Vagina (tissue), 2 donors: Measurements from ENCODE around the gene PITPNM1.
"Not testable (repeated sequence)": the region's sequence is repeated elsewhere in the genome, so short reads cannot be mapped to it uniquely, and the experiment has no call there.

Source experiments
- CTCF ChIP-seq, 3 experiments: fragments of 450-650 bp in 2 of 3; fragments of 200-600 bp in 1 of 3; sonication (generic) in 1 of 3; IDR thresholded peaks; one replicate each; pipeline ENCODE4 v1.5.1; 2017 to 2019; ENCODE audit warnings: antibody characterized with exemption in 3 of 3, mild to moderate bottlenecking in 2 of 3, moderate library complexity in 2 of 3
- POLR2A ChIP-seq, 2 donors: fragments of 450-650 bp; IDR thresholded peaks; one replicate each; pipeline ENCODE4 v1.6.1; 2017; ENCODE audit warnings: antibody characterized with exemption in 2 of 2, mild to moderate bottlenecking in 2 of 2, moderate library complexity in 2 of 2
- POLR2AphosphoS5 ChIP-seq, 2 donors: sonication (generic); formaldehyde crosslinking; IDR thresholded peaks; one replicate each; pipeline ENCODE4 v1.9.0; 2017; ENCODE audit warnings: antibody characterized with exemption in 2 of 2, mild to moderate bottlenecking in 2 of 2, low read depth in 1 of 2; ENCODE audit not compliant: insufficient read depth in 1 of 2

GRCh38 chr11:67477344-67478050 is 27.7 kb downstream of the PITPNM1 start:
- not testable (repeated sequence) for TF ChIP-seq CTCF (IDR thresholded peaks at IDR 0.05); POLR2AphosphoS5 (IDR thresholded peaks at IDR 0.05; ENCODE audit: insufficient read depth in 1 of 2, low read depth in 1 of 2); POLR2A (IDR thresholded peaks at IDR 0.05)
